CD4-positive, alpha-beta T cell (primary cell): ENCODE results near the gene HMHB1. TPM values are rescaled to one million over a fixed set of nuclear protein-coding genes. Genes with fewer than 3 reads are reported as not detected.
"Not testable (repeated sequence)": the region's sequence is repeated elsewhere in the genome, so short reads cannot be mapped to it uniquely, and the experiment has no call there.

ENCODE experiments used
- ATAC-seq: fragments of 200-7000 bp; cut with Tn5 transposase; one replicate; pipeline ENCODE4 v1.10.0; 2022; ENCODE audit warnings: mild to moderate bottlenecking; ENCODE audit not compliant: poor library complexity
- CTCF ChIA-PET: fragments of 350-600 bp; sonication (Branson Sonifier 250); formaldehyde crosslinking; loops from one replicate; lab custom pipeline; 2021; ENCODE audit warnings: antibody characterized with exemption, inconsistent platforms; lab: Charles Lee
- POLR2A ChIA-PET: fragments of 350-600 bp; sonication (Branson Sonifier 250); formaldehyde crosslinking; loops from one replicate; lab custom pipeline; 2021; ENCODE audit warnings: antibody characterized with exemption, inconsistent platforms; lab: Charles Lee
- DNase-seq, 14 experiments: peaks; one replicate each; pipeline ENCODE4 v3.0.0-alpha.2; 2013 to 2020; ENCODE audit warnings: mixed read lengths in 2 of 14
- H3K27ac ChIP-seq, 2 donors: one replicate each; pipeline versions ENCODE4 v1.5.1 to v1.7.0; 2013; ENCODE audit warnings: low read length in 2 of 2, low read depth in 1 of 2, mild to moderate bottlenecking in 1 of 2
- H3K27me3 ChIP-seq, 2 experiments: 1 replicate in 1 of 2; 2 replicates in 1 of 2; pipeline versions ENCODE4 v1.6.1 to v1.7.0; 2013; ENCODE audit warnings: low read length in 2 of 2, control low read depth in 1 of 2, mild to moderate bottlenecking in 1 of 2, moderate library complexity in 1 of 2; ENCODE audit not compliant: insufficient read depth in 2 of 2, control insufficient read depth in 1 of 2
- H3K36me3 ChIP-seq: one replicate; pipeline ENCODE4 v1.6.1; 2013; ENCODE audit warnings: low read length, control low read depth; ENCODE audit not compliant: insufficient read depth
- H3K4me1 ChIP-seq: one replicate; pipeline ENCODE4 v1.6.1; 2013; ENCODE audit warnings: low read length, control low read depth; ENCODE audit not compliant: insufficient read depth
- H3K4me3 ChIP-seq: one replicate; pipeline ENCODE4 v1.5.1; 2013; ENCODE audit warnings: mild to moderate bottlenecking, low read length, moderate library complexity
- H3K9me3 ChIP-seq, 2 experiments: 1 replicate in 1 of 2; 2 replicates in 1 of 2; pipeline versions ENCODE4 v1.6.1 to v1.7.0; 2013; ENCODE audit warnings: low read length in 2 of 2, mild to moderate bottlenecking in 2 of 2, control low read depth in 1 of 2, moderate library complexity in 1 of 2; ENCODE audit not compliant: control insufficient read depth in 1 of 2, insufficient read depth in 1 of 2
- H3K27ac Mint-ChIP-seq: one replicate; pipeline ENCODE4 v1.8.0; 2020; ENCODE audit warnings: mixed read lengths
- H3K27me3 Mint-ChIP-seq: one replicate; pipeline ENCODE4 v1.8.0; 2021; ENCODE audit warnings: mixed read lengths
- H3K36me3 Mint-ChIP-seq: one replicate; pipeline ENCODE4 v1.8.0; 2021; ENCODE audit warnings: low read depth, mixed read lengths
- H3K4me1 Mint-ChIP-seq: one replicate; pipeline ENCODE4 v1.8.0; 2021; ENCODE audit warnings: low read depth, mixed read lengths
- H3K4me3 Mint-ChIP-seq: one replicate; pipeline ENCODE4 v1.8.0; 2020; ENCODE audit warnings: mild to moderate bottlenecking, mixed read lengths
- H3K9me3 Mint-ChIP-seq: one replicate; pipeline ENCODE4 v1.8.0; 2020; ENCODE audit warnings: mixed read lengths
- intact Hi-C, 2 experiments: fragments of 100-400 bp; cut with DNase I in 1 of 2; cut with micrococcal nuclease in 1 of 2; formaldehyde crosslinking; loops; one replicate each; pipeline versions ENCODE4 v1.15.1 to v1.9.0; 2023 to 2025; cut with DNase I, micrococcal nuclease
- total RNA-seq, 174 experiments: library from RNA in 2 of 174; stranded (reverse) in 2 of 174; gene quantifications; one replicate each; pipeline ENCODE4 v1.2.3 and lab custom pipeline; 2021 to 2026
- TF ChIP-seq, protein P1 (sequence below): fragments of 200-600 bp; IDR thresholded peaks from one replicate; pipeline ENCODE4 v1.8.0; 2022; ENCODE audit warnings: antibody characterized with exemption, mild to moderate bottlenecking

HMHB1 gene
- total RNA-seq, 2 experiments from 2014 or later: not detected

DNA sequence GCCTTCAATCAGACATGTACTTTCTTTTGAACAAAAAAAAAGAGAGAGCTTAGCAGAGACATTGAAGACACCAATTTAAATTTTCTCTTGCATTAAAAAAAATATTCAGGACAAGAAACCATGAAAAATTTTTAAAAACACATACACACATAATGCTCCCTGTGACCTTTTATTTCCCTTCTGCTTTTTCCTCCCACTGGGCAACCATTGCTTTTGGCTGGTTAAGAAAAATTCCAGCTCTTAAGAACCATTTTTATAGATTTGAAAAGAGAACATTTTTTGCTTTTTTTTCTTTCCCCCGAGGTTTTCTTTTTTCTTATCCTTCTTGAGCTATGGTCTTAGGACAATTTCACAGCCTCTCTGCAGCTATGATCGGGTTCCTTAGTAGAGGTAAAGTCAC, 6.1 kb upstream of the HMHB1 start:
- Histone ChIP-seq H3K36me3 (no peaks in the 10 kb centered on the region), H3K27me3 (no peaks in the 10 kb centered on the region), H3K27ac (no peak overlapping the region), H3K9me3 (no peaks in the 10 kb centered on the region), H3K4me1 (no peaks in the 10 kb centered on the region), H3K4me3 (no peak overlapping the region)
- CTCF ChIA-PET: interaction anchor here (0.8 kb wide), 1 partner anchor 10 kb away, joined by 5 read pairs; no protein-coding TSS in a partner anchor
- DNase-seq (no peak), ATAC-seq (no peak)
- Mint-ChIP-seq H3K36me3 (no peaks in the 10 kb centered on the region), H3K27ac (no peak overlapping the region), H3K4me1 (no peaks in the 10 kb centered on the region), H3K9me3 (no peaks in the 10 kb centered on the region), H3K4me3 (no peak overlapping the region), H3K27me3 (peaks cover 8% of the 10 kb centered on the region)
- intact Hi-C loops: no loop called here
- TF ChIP-seq, protein P1, sequence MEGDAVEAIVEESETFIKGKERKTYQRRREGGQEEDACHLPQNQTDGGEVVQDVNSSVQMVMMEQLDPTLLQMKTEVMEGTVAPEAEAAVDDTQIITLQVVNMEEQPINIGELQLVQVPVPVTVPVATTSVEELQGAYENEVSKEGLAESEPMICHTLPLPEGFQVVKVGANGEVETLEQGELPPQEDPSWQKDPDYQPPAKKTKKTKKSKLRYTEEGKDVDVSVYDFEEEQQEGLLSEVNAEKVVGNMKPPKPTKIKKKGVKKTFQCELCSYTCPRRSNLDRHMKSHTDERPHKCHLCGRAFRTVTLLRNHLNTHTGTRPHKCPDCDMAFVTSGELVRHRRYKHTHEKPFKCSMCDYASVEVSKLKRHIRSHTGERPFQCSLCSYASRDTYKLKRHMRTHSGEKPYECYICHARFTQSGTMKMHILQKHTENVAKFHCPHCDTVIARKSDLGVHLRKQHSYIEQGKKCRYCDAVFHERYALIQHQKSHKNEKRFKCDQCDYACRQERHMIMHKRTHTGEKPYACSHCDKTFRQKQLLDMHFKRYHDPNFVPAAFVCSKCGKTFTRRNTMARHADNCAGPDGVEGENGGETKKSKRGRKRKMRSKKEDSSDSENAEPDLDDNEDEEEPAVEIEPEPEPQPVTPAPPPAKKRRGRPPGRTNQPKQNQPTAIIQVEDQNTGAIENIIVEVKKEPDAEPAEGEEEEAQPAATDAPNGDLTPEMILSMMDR: no peak
- POLR2A ChIA-PET: interaction anchor here (0.7 kb wide), 1 partner anchor 93 kb away, joined by 5 read pairs; no protein-coding TSS in a partner anchor

DNA sequence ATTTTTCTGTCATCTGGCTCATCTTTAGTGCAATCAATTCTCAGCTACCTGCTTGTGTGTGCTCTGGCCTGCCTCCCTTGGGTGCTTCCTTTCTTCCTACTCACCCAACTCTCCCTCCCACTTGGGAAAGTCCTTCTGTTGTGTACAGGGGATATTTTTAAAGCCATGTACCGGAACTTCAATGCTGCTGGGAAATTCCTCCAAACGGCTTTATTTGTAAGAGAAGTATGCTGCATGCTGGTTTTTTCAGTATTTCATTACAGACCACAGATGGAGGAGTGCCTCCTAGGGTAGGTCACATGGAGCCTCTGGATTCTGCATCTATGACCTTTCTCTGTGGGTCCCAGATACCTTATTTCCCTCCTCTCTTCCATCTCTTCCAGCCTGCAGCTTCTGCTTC, 5.4 kb upstream of the HMHB1 start:
- ChIA-PET CTCF (no interaction called here), POLR2A (no interaction called here)
- ATAC-seq (no peak), DNase-seq (no peak)
- no peak overlapping the region for H3K4me3 ChIP-seq
- Mint-ChIP-seq H3K4me1 (peaks cover under 1% of the 10 kb centered on the region), H3K36me3 (no peaks in the 10 kb centered on the region), H3K4me3 (no peak overlapping the region), H3K27ac (no peak overlapping the region), H3K9me3 (no peaks in the 10 kb centered on the region), H3K27me3 (peaks cover 8% of the 10 kb centered on the region)
- H3K4me1 ChIP-seq: no peaks in the 10 kb centered on the region
- no peaks in the 10 kb centered on the region for H3K9me3 ChIP-seq
- no peak overlapping the region for H3K27ac ChIP-seq
- intact Hi-C loops: no loop called here
- H3K27me3 ChIP-seq: no peaks in the 10 kb centered on the region
- H3K36me3 ChIP-seq: no peaks in the 10 kb centered on the region
- TF ChIP-seq, protein P1: no peak

DNA sequence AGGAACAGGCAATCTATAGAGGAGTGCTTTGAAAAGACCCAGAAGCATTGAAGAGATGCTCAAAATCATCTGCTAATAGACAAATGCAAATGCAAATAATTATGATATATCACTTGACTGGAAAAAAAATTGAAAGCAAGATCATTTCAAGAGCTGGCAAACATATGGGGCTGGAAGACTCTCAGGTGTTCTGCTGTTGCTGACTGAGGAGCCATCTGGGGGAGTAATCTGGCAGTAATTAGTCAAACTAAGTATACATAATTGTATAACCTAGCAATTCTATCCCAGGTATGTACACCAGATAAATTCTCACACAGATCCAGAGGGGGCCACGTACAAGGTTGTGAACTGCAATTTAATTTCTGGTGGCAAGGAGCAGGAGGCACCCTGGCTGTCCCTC, 4.6 kb upstream of the HMHB1 start:
- no peak for ATAC-seq

DNA sequence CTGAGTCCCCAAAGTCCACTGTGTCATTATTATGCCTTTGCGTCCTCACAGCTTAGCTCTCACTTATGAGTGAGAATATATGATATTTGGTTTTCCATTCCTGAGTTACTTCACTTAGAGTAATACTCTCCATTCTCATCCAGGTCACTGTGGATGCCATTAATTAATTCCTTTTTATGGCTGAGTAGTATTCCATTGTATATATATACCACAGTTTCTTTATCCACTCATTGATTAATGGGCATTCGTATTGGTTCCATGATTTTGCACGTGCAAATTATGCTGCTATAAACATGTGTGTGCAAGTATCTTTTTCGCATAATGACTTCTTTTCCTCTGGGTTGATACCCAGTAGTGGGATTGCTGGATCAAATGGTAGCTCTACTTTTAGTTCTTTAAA, 4.4 kb downstream of the HMHB1 start:
- DNase-seq, H3K9me3 ChIP-seq, H3K9me3 Mint-ChIP-seq, POLR2A ChIA-PET, H3K27me3 Mint-ChIP-seq, H3K36me3 ChIP-seq, H3K27ac Mint-ChIP-seq, intact Hi-C loops, H3K4me3 ChIP-seq, H3K27ac ChIP-seq, H3K4me3 Mint-ChIP-seq, H3K27me3 ChIP-seq, H3K36me3 Mint-ChIP-seq, CTCF ChIA-PET, ATAC-seq: not testable (repeated sequence)
- H3K4me1 Mint-ChIP-seq: peaks cover 17% of the 10 kb centered on the region
- peaks cover 10% of the 10 kb centered on the region for H3K4me1 ChIP-seq

More for the DNA sequence above, 4.6 kb upstream of the HMHB1 start:
- Mint-ChIP-seq H3K4me3 (no peak overlapping the region), H3K4me1 (peaks cover 8% of the 10 kb centered on the region), H3K27me3 (peaks cover 8% of the 10 kb centered on the region), H3K36me3 (no peaks in the 10 kb centered on the region), H3K9me3 (no peaks in the 10 kb centered on the region), H3K27ac (no peak overlapping the region)
- H3K4me1 ChIP-seq: peaks cover 7% of the 10 kb centered on the region
- no peak overlapping the region for H3K27ac ChIP-seq
- DNase-seq: no peak
- H3K36me3 ChIP-seq: no peaks in the 10 kb centered on the region
- TF ChIP-seq, protein P1: no peak
- ChIA-PET CTCF (no interaction called here), POLR2A (no interaction called here)
- H3K27me3 ChIP-seq: no peaks in the 10 kb centered on the region
- no peak overlapping the region for H3K4me3 ChIP-seq
- no peaks in the 10 kb centered on the region for H3K9me3 ChIP-seq
- intact Hi-C loops: no loop called here
